HG03520 (cell line): ENCODE results near the gene INPP5D.
A peak's percentile ranks its signal among the peaks of the same experiment; 100 is the strongest.
"Not testable (repeated sequence)": the region's sequence is repeated elsewhere in the genome, so short reads cannot be mapped to it uniquely, and the experiment has no call there.

Source experiments
- ATAC-seq: cut with Tn5 transposase; IDR thresholded peaks from one replicate; pipeline ENCODE4 v1.9.1; 2021; ENCODE audit warnings: mild to moderate bottlenecking, moderate library complexity; ENCODE audit not compliant: unreplicated experiment

The INPP5D gene

DNA sequence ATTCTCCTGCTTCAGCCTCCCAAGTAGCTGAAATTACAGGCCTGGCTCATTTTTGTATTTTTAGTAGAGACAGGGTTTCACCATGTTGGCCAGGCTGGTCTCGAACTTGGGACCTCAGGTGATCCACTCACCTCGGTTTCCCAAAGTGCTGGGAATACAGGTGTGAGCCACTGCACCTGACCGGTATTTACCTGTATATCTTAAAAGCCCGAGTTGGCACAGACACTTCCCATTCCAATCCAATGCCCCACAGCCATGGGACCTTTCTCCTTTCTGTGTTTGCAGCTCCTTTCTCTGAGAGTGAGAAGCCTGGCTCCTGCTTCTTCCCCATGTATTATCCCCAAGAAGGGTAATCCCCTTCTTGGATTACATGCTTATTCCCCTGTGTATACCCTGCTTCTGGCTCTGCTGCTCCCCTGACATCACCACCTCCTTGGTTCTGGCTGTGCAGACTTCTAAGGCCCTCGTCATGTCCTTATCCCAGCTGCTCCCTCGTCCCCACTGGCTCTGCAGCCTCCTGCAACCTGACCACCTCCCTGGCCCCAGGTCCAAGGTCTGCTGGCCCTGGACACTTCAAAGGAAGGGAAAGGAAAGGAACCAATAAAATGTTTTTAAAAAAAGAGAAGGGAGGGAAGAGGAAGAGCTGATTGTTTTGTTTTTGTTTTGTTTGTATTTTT is 52.8 kb downstream of the INPP5D start:
- no peak for ATAC-seq

DNA sequence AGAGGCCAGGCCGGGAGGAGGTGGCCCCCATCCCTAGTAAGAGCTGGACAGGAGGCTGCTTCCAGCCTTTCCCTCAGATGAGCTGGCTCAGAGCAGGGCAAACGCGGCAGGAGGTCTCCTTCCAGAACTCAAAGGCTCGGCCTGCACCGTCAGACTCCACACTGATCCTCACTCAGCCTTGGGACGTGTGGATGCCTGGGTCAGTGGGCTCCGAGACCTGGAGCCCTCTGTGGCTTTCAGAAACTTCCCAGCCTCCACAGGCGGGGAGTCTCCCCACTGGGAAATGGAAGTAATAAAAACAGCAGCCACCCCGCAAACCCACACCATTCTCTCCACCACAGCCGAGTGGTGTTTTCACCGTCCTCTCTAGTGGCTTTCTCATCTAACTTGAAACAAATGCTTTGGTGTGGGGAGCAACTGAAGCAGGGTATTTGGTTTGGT is 54.3 kb downstream of the INPP5D start:
- no peak for ATAC-seq

DNA sequence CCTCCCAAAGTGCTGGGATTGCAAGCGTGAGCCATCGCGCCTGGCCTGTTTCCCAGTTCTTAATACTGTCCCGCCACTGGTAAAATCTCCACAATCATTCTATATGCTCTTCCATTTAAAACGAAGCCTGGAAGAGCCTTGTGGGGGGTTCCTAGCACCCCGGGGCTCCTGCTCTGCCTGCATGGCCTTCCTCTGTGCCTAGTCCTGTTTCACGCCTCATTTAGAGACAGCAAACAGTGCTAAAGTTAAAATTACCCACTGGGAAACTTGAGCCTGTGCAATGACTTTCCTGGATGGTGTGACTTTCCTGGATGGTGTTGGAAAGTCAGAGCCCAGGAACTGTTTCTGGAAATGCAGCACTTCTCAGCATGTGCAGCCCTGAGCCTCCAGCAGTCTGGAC is 55.0 kb downstream of the INPP5D start:
- no peak for ATAC-seq

DNA sequence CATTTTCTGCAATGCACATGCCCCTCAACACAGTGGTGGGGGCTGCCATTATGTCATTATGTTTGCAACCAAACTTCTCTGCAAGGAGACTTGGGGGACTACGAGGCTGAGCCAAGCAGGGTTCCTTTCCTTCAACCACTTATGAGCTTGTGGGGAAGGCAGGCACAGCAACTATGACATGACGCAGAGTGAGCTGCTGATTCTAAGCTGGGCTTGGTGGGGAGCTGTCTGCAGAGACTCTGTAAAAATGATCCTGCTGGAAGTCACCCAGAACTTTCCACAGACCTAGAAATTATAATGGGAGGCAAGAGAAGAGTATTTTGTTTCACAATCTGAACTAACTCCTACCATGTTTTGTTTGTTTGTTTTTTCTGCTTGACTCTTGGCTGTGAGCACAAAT is 55.6 kb downstream of the INPP5D start:
- ATAC-seq = no peak

DNA sequence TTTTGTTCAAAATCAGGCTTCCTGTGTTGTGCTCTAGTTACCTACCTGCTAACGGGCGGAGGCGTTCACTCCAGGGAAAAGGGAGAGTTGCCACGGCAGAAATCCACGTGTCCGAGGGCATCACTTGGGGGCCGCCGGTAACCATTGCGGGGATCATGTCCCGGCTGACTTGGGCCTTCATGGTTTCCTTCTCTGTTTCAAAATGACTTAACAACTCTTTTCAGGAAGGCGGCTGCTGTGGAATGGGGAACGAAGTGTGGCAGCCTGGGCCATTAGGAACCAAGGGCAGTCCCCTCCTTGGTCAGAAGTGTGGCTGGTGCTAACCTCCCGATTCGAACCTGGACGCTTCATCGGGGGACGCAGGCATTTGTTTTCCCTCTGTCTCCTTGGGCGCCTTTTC is 56.8 kb downstream of the INPP5D start:
- no peak for ATAC-seq

DNA sequence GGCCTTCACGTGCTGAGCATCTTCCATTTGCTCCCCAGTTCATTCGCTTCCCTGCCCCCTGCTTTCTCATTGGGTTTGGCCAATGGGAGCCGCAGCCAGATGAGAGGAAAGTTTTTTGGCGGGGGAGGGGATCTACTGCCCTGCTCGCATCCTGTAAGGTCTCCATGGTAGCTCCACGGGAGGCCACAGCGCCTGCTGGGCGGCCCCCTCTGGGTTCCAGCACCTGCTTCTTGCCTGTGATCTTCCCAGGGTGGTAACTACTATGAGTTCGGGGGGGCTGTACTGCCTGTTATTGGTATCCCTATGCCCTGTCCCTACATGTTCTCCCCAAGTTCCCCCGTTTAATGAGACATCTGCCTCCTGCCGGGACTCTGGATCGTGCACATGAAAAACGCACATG is 57.2 kb downstream of the INPP5D start:
- ATAC-seq = no peak

DNA sequence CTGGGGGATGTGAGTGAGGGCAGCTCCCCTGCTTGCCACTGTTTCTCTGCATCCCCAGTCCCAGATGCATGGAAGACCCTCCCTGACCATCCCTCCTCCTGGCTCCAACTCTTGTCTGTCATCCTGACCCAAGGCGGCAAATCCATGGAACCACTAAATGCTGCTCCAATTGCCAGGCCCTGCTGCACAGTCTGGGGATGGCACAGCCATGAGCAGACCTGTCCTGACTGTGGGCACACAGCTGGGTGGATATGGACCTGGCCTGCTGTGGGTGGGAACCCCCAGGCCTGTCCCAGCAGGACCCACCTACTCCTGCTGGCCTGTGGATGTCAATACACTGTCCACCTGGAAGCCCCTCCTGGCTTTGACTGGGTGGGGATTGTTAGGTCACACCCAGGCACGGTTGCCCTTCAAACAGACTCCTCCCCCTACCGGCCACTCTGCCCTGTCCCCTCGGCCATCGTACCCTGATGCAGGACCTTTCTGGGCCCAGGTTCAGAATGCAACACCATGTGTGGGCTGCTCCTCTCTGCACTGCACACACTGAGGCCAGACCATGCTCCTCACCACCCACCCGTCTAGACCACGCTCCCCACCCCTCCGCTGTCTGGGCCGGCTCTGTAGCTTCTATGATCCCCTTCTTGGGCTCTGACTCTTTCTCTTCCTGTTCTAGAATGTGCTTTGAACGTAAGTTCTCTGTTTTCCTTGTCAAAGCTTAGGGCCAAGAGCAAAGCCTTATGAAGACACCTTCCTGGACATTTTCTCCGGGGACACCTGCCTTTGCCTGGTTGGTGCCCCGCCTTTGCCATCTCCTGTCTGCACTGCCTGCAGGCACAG is 57.9 kb downstream of the INPP5D start:
- ATAC-seq = no peak

DNA sequence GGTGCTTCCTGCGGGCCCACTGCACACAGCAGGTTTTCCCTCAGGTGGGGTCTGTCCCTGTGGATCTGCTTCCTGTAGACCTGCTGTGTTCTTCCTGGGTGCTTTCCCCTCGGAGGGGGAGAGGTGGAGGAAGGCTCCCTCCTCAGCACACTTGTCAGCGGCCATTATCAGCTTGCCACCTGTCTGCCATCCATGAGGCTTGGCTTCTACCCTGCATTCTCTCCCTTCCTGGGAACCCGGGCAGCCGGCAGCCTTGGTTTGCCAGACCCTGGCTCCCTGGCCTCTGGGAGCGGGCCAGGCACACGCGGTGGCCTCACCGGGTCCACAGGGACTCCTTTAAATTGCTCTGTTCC is 58.5 kb downstream of the INPP5D start:
- no peak for ATAC-seq

DNA sequence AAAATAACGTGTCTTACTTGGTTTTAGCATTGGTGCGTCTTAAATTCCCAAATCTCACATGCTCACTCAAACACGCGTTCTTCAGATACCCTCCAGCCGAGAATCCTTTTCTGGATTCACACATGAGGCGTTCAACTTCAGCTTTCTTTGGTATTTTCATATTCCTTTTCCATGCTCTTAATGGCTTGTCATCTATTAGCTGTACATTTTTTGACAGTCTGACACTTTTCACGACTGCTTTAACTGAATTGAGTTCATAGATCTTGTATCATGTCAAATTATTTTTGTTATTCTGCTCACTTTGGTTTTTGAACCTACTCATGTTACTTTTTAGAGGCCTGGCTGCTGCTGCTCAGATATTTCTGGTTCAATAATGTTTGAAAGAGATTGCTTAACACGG is 59.0 kb downstream of the INPP5D start:
- no peak for ATAC-seq

DNA sequence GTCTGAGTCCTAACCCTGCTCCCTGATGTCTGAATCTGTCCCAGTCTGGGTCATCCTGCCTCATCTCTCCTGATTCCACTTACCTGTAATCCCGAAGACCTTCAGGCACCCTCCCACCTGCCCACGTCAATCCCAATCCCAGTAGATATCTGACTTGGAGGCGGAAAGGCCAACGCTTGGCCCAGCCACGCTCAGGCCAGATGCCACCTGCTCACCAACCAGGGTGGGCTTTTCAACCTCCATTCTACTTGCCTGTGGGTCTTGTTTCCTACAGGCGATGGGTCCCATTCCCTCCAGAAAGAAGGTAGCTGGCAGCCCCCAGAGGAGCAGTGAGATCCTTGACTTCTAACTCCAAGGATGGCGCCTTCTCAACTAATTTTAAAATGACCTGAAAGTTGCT is 59.7 kb downstream of the INPP5D start:
- no peak for ATAC-seq

DNA sequence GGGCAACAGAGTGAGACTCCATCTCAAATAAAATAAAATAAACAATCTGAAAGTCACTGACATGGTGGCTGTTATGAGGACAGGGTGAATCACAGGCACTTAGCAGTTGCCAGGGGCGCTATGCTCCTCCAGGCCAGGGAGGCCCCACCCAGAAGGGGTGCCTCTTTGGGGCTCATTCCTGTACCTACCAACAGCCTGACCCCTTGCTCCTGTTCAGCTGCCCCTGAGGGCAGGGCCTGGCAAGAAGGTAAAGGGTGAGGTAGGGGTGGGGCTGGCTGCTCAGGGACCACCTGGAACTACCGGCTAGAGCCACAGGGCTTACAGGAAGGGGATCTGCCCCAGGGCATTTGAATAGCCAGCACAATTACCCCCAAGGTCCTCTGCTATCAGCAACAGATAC is 60.3 kb downstream of the INPP5D start:
- no peak for ATAC-seq

DNA sequence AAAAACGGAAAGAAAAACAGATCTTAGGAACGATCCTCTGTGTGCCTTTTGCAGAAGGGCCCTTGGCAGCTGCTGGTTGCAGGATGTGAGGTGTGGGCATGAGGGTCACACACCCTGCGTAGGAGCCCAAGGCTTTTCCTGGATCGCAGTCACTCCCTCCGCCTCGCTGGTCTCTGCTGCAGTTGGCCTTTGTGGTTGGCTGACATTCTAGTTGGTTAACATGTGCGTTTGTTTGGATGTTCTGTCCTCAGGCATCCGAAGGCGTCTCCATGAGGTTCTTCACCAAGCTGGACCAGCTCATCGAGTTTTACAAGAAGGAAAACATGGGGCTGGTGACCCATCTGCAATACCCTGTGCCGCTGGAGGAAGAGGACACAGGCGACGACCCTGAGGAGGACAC is 61.7 kb downstream of the INPP5D start:
- ATAC-seq = no peak

DNA sequence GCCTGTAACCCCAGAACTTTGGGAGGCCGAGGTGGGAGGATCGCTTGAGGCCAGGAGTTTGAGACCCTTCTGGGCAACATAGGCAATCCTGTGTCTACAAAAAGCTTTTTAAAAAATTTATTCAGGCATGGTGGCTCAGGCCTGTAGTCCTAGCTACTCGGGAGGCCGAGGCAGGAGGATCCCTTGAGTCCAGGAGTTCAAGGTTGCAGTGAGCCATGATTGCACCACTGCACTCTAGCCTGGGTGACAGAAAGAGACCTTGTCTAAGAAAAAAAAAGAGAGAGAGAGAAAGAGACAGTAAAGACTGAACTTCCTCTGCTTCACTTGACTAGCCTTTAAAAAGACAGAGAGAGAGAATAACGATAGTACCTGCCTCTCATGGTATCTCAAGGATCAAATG is 62.4 kb downstream of the INPP5D start:
- ATAC-seq = no peak

DNA sequence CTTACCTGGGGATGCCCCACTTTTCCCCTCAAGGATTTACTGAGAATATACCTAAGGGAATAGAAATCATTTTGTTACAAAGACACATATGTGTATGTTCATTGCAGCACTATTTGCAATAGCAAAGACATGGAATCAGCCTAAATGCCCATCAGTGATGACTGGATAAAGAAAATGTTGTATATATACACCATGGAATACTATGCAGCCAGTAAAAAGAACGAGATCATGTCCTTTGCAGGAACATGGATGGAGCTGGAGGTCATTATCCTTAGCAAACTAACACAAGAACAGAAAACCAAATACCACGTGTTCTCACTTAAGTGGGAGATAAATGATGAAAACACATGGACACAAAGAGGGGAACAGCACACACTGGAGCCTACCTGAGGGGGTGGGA is 63.4 kb downstream of the INPP5D start:
- ATAC-seq = not testable (repeated sequence)

DNA sequence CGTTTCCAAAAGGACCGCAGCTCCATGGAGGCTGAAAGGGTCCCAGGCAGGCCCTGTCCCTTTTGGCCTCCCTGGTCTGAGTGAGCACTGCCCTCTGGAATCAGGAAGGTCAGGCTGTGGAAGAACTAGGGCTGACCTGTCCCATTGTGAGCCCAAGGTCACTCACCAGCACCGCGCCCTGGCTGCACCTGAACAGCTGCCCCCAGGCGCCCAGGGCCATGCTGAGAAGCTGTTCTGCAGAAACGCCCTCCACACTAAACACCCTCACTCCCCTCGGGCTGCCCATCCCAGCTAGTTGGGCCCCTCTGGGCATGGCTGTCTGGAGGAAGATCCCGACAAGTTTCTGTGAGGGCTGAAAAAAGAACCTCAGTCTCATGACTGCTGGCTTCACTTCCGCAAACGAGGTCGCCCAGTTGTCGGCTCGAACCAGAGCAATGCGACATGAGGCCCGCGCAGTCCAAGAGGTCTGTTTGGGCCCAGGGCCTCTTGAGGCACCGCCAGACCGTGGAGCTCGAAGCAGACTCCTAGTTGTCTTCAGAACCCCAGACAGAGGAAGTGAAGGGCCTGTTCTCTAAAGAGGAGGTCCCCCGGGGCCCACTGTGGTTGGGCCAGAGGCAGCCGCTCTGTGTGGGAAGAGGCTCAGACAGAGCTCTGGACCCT is 64.4 kb downstream of the INPP5D start:
- peak; percentile 88 for ATAC-seq

DNA sequence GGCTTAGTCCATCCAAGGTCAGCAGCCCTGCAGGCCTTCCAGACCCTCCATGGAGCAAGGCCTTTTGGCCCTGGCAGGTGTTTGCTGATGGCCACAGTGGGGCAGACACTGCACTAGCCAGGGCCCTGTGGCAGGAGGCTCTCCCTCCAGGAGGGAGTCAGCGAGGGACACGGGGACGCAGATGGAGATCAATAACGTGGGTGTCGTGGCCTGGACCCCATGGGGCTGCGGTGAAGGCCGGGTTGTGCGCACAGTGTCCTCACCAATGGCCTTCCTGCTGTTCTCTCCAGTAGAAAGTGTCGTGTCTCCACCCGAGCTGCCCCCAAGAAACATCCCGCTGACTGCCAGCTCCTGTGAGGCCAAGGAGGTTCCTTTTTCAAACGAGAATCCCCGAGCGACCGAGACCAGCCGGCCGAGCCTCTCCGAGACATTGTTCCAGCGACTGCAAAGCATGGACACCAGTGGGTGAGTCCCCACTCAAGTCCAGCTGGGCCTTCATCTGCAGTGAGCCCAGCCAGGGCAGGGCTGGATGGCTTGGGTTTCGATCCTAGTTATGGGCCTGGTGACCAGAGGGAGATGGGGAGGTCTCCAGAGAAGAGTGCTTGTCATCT is 65.4 kb downstream of the INPP5D start:
- ATAC-seq = no peak

DNA sequence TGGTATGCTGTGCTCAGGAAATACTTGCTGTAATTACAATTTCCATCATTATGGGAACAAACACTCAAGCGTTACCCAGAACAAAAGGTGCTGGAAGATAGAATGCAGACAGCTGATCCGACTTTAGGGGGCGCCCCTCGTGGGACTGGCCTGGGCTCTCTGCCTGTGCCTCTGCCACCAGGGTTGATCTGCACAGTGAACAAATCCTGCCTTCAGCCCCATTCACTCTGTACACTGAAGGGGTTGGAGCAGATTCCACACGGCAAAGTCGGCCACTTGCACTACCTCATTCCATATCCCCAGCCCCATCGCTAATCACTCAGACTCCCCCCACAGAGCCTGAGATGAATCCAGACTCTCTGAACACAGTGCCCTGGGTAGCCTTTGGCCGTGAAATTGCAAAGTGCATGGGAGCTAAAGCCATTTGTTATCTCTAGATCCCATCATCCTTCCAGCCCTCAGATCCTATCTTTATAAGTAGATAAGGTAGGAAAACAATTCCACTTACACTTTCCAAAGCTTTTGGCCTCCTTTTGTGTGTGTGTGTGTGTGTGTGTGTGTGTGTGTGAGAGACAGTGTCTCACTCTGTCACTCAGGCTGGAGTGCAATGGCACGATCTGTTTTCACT is 69.3 kb downstream of the INPP5D start:
- ATAC-seq = no peak

DNA sequence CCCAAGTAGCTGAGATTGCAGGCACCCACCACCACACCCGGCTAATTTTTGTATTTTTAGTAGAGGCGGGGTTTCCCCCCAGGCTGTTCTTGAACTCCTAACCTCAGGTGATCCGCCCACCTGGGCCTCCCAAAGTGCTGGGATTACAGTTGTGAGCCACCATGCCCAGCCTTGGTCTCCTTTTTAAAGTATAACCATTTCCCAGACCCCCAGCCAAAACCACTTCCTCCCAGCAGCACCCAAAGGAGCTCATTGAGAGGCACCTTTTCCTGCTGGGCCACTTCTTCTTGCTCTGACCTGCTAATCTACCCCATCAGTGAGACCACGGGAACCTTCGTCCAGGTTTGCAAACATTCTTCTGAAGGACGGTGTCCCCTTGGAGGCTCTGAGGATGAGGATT is 69.9 kb downstream of the INPP5D start:
- no peak for ATAC-seq

DNA sequence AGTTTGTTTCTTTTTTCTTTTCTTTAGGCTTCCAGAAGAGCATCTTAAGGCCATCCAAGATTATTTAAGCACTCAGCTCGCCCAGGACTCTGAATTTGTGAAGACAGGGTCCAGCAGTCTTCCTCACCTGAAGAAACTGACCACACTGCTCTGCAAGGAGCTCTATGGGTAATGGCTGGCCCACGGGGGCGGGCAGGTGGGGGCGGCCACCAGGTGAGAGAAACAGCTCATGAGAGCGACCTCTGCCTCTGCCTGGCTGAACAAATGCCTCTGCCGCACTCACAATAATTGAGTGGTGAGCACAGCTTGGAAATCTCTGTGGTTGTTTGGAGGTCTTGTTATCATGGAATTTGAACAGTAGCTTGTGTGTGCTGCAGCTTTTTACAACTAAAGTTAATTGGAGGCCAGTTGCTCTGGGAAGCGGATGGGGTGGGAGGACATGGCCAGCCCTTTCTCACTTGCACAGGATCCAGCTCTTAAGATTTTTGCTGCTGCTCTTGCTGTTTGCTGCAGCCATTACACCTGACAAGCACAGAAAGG is 70.4 kb downstream of the INPP5D start:
- no peak for ATAC-seq

DNA sequence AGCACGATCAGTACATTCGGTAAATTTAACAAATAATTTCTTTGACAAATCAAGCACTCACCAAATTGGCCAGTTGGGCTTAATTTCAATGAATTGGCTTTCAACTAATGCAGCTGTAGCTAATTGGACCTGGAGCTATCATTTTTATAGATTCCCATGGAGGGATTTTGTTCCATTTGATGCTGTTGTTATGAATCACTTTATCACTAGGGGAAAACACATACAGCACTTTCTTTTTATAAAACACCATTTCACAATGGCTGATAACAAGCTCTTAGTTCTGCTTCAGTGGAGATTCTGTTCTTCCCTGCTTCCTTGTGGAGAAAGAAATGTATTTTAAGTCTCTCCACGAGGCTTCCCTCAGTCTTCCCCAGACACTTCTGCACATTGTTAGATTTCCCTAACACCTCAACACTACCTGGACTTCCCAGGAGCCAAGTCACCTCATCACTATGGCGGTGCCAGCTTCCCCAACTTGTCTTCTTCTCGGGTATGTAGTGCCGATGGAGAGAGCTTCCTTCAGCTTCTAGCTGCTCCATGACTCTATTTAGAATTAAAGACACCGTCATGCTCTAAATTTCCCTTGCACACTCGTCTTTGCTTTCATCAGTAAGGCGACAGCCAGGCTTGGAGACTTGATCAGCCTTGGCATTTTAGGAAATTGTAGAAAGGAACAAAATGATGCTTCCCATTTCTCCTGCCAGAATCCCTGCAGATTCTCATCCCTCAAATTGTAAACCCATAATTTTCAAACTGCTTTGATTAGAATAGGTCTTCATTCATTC is 72.0 kb downstream of the INPP5D start:
- no peak for ATAC-seq
